ENCODE results near the gene ITGB3. TPM values are rescaled to one million over a fixed set of nuclear protein-coding genes. Genes with fewer than 3 reads are reported as not detected.

Gene ITGB3
- total RNA-seq, 1 donor from 2014 or later: 174 TPM

DNA sequence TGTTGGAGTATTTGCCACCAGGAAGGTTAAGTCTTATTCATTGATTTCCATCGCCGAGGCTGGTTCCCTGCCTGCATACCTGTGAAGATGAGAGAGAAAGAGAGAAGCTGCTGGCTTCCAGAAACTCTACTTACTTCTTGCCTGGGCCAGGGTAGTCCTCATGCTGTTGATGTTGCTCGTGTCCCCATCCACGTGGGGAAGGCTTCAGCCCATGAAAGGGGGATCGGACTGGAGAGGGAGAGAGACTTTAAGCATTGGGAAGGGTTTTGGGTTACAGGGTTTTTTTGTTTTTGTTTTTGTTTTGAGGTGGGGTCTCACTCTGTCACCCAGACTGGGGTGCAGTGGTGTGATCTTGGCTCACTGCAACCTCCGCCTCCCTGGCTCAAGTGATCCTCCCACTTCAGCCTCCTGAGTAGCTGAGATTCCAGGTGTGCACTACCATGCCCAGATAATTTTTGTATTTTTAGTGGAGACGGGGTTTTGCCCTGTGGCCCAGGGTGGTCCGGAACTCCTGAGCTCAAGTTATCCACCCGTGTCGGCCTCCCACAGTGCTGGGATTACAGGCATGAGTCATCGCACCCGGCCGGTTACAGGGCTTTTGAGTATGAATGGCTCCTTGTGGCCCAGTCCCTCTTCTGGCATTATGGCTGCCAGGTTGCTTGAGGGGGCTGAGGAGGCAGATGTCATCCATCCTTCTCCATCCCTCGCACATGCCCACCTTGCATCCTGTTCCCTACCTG is 26.6 kb downstream of the ITGB3 start:
- peak; percentile 82 for DNase-seq (ENCODE audit: low read depth)
- Histone ChIP-seq H3K36me3 (ENCODE audit: control insufficient read depth, insufficient read depth, low read length) (peaks cover 5% of the 10 kb centered on the region), H3K4me3 (ENCODE audit: low read depth, low read length) (no peak overlapping the region), H3K27me3 (ENCODE audit: control insufficient read depth, insufficient read depth, low read length) (no peaks in the 10 kb centered on the region)
- TF ChIP-seq, protein P1, sequence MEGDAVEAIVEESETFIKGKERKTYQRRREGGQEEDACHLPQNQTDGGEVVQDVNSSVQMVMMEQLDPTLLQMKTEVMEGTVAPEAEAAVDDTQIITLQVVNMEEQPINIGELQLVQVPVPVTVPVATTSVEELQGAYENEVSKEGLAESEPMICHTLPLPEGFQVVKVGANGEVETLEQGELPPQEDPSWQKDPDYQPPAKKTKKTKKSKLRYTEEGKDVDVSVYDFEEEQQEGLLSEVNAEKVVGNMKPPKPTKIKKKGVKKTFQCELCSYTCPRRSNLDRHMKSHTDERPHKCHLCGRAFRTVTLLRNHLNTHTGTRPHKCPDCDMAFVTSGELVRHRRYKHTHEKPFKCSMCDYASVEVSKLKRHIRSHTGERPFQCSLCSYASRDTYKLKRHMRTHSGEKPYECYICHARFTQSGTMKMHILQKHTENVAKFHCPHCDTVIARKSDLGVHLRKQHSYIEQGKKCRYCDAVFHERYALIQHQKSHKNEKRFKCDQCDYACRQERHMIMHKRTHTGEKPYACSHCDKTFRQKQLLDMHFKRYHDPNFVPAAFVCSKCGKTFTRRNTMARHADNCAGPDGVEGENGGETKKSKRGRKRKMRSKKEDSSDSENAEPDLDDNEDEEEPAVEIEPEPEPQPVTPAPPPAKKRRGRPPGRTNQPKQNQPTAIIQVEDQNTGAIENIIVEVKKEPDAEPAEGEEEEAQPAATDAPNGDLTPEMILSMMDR (IDR thresholded peaks at IDR 0.05; ENCODE audit: insufficient read depth, low read length, poor library complexity, severe bottlenecking): no peak

- Histone ChIP-seq H3K27me3 (ENCODE audit: control insufficient read depth, insufficient read depth, low read length) (no peaks in the 10 kb centered on the region), H3K36me3 (ENCODE audit: control insufficient read depth, insufficient read depth, low read length) (peaks cover 4% of the 10 kb centered on the region), H3K4me3 (ENCODE audit: low read depth, low read length) (no peak overlapping the region)
- no peak for DNase-seq (ENCODE audit: low read depth)
- TF ChIP-seq, protein P1 (IDR thresholded peaks at IDR 0.05; ENCODE audit: insufficient read depth, low read length, poor library complexity, severe bottlenecking): no peak
Observed at GRCh38 chr17:47281216-47281615, 27.6 kb downstream of the ITGB3 start.

DNA sequence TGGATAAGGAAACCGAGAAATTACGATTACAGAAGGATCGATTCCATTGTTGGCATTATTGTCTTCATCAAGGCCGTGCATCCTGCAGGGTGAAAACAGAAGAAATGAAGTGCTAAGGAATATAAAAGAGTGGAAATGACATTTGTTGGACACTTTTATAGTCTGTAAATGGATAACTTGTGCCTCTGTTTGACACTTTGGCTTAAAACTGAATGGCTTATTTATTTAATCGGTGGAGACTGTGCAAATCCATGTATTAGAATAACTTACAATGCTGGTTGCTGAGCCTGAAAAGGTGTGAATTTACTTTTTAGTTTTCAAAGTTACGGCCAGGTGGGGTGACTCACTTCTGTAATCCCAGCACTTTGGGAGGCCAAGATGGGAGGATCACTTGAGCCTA is 31.4 kb downstream of the ITGB3 start:
- H3K36me3 ChIP-seq (ENCODE audit: control insufficient read depth, insufficient read depth, low read length): peaks cover 12% of the 10 kb centered on the region
- H3K4me3 ChIP-seq (ENCODE audit: low read depth, low read length): no peak overlapping the region
- no peak for DNase-seq (ENCODE audit: low read depth)
- TF ChIP-seq, protein P1 (IDR thresholded peaks at IDR 0.05; ENCODE audit: insufficient read depth, low read length, poor library complexity, severe bottlenecking): no peak
- H3K27me3 ChIP-seq (ENCODE audit: control insufficient read depth, insufficient read depth, low read length): no peaks in the 10 kb centered on the region

DNA sequence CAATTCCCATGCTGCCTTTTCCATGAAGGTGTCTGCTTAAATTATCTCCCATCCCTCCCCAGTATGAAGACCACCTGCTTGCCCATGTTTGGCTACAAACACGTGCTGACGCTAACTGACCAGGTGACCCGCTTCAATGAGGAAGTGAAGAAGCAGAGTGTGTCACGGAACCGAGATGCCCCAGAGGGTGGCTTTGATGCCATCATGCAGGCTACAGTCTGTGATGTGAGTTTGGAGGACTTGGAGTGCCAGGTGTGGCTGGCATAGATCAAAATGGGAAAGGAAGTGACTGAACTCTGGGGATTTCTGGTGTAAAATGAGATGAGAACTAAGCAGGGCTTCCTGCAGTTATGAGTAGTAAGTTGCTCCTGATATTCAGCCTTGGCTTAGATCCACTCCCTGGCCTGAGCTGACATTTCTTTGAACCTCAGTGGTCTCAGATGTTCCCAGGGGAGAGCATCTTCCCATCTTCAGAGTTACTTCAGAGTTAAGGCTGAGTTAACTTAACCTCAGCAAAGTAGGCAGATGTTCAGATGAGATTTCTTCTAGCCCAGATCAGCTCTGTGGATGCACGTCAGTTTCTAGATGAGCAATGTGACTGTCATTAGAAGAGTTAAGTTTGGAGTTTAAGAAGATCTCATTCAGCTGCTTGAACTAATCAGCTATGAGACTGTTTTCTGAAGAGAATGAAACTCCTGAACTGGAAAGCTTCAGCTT is 32.7 kb downstream of the ITGB3 start:
- Histone ChIP-seq H3K4me3 (ENCODE audit: low read depth, low read length) (no peak overlapping the region), H3K27me3 (ENCODE audit: control insufficient read depth, insufficient read depth, low read length) (no peaks in the 10 kb centered on the region), H3K36me3 (ENCODE audit: control insufficient read depth, insufficient read depth, low read length) (peaks cover 15% of the 10 kb centered on the region)
- no peak for DNase-seq (ENCODE audit: low read depth)
- TF ChIP-seq, protein P1 (IDR thresholded peaks at IDR 0.05; ENCODE audit: insufficient read depth, low read length, poor library complexity, severe bottlenecking): no peak

DNA sequence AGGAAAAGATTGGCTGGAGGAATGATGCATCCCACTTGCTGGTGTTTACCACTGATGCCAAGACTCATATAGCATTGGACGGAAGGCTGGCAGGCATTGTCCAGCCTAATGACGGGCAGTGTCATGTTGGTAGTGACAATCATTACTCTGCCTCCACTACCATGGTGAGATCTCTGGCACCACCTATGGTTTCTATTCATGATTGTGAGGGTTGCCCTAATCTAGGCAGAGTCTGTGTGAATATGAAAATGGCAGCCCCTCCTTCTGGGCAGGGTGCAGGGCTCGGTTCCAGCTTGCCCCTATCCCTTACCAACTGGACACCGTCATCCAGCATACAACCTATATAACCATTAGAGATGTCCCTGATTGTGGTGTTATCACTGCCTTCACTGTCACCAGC is 33.4 kb downstream of the ITGB3 start:
- Histone ChIP-seq H3K27me3 (ENCODE audit: control insufficient read depth, insufficient read depth, low read length) (no peaks in the 10 kb centered on the region), H3K4me3 (ENCODE audit: low read depth, low read length) (no peak overlapping the region), H3K36me3 (ENCODE audit: control insufficient read depth, insufficient read depth, low read length) (peaks cover 15% of the 10 kb centered on the region)
- DNase-seq (ENCODE audit: low read depth): no peak
- TF ChIP-seq, protein P1 (IDR thresholded peaks at IDR 0.05; ENCODE audit: insufficient read depth, low read length, poor library complexity, severe bottlenecking): no peak

Data from kidney epithelial cell (primary cell).